ENCODE data around the gene C10orf71.
A peak's percentile ranks its signal among the peaks of the same experiment; 100 is the strongest.

The C10orf71 gene

DNA sequence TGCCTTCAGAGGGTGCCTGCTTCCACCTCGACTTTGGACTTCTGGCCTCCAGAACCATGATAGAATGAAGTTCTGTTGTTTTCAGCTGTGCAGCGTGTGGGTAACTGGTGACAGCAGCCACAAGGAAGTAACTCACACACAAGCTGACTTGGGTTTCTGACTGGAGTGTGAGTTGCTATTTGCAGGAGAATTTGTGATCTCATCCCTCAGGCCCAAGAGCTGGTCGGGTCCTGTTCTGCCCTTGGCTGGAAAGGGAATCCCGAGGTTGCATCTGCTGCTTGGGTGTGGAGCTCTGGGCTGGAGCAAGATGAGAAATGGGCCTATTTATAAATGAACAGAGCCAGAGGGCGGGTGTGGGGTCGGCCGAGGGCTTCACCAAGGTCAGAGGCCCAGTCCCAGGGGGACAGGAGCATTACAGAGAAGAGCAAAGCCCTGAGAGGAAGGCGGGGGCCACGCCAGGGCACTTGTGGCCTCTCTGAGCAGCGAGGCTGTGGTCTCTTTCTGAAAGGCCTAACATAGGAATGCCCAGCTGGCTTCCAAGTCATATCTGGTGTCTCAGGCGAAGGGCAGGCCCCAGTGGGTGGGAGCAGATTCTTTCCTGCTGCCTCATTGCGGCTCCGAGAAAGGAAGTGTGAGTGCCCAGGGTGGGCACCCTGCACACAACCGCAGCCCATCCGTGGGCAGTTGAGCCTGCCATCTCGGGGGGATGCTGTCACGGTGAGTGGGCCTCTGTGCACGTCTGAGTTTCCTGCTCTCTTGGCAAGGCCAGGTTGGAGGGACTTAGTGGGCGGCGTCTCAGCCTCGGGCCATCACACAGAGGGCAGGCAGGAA is 26.5 kb upstream of the C10orf71 start:
- peak; percentile 68 for DNase-seq (ENCODE audit: low read depth)

DNA sequence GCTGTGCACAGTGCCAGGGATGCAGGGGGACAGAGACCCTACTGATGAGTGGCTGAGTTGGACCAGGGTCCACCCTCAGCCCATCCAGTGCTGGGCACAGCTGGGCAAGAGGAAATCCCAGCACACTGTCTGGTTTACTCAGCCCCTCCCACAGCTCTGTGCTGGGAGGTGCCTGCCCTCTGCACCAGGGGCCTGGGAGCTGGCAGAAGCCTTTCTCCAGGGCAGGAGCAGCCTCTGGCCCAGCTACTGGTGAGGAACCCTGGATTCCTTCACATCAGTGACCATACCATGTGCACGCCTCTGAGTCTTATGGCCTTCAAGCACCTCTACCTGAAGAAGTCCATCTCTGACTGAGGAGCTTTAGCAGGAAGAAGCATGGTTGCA is 25.9 kb upstream of the C10orf71 start:
- DNase-seq (ENCODE audit: low read depth): no peak

DNA sequence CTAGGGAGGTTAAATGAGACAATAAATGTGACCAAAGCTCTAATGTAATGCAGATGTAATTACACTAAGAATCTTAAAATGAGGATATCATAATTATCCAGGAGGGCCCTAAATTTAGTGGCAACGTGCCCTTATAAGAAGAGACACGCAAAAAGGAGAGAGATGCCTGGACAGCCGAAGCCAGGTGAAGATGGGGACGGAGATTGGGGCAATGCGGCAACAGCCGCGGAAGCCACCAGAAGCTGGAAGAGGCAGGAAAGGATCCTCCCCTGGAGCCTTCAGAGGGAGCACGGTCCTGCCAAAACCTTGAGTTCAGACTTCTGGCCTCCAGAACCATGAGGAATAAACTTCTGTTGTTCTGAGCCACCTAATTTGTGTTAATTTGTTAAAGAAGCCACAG is 25.3 kb upstream of the C10orf71 start:
- DNase-seq (ENCODE audit: low read depth): no peak

DNA sequence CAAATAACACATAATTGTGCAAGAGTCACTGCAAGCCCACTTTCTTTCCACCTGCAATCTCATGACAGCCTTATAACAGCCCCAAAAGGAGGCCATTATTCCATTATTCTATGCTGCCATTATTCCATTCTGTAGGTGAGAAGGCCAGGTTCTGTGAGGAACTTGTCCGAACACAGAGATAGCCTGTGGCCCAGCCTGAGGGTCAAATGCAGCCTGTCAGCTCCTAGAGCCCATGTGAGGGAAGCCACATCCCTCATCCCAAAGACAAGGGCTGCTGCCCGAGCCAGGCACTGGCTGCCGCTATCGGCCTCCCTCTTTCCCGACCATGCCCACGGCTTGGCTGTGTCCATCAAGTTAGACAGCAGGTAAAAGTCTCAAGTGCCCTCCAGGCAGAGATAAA is 24.1 kb upstream of the C10orf71 start:
- DNase-seq (ENCODE audit: low read depth): no peak

DNA sequence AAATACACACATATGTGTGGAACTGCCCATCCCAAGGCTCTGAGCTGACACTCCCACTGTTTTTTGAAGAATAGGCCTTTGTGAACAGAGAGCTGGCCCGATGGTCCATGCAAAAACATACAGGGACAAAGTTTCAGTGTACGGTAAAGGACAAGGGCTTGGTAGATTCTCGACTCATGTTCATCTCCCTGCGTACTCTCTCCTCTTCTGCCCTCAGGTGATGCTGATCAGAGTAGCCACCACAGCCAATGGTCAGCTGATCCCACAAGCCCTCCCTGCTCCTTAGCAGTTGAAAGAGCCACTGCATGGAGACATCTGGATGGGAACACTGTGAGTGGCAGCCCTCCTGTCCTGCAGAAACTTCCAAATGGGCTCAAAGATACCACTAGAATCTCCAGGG is 23.1 kb upstream of the C10orf71 start:
- no peak for DNase-seq (ENCODE audit: low read depth)

DNA sequence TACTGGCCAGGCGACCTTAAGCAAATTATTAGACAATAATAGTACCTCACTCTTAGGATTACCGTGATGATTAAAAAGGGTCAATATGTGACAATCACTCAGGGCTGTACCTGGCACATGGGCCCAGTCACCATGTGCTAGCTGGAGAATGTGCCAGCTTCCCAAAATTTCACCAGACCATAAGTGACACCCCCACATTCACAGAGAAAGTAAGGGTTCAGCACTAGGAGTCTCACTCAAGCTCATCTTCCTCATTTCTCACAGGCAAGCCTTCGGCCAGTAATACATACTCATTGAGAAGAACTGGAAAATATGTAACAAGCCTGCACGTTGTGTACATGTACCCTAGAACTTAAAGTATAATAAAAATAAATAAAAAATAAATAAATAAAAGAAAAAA is 22.4 kb upstream of the C10orf71 start:
- DNase-seq (ENCODE audit: low read depth): no peak

DNA sequence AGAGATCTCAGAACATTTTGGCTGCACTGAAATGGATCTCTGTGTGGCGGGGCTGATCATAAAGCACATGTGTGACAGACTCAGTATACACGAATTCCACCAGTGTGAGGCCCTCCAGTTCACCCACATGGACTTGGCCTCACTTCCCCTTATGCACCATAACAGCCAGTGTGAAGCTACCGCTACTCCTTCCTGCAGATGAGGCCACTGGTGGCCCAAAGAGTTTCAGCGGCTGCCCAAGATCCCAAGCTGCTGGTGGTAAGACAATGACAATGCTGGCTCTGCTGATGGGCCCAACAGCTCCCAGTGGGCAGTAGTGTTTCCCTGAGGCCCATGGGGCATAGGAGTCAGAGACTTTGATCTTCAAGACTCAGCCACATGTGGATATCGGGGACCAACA is 21.0 kb upstream of the C10orf71 start:
- no peak for DNase-seq (ENCODE audit: low read depth)

DNA sequence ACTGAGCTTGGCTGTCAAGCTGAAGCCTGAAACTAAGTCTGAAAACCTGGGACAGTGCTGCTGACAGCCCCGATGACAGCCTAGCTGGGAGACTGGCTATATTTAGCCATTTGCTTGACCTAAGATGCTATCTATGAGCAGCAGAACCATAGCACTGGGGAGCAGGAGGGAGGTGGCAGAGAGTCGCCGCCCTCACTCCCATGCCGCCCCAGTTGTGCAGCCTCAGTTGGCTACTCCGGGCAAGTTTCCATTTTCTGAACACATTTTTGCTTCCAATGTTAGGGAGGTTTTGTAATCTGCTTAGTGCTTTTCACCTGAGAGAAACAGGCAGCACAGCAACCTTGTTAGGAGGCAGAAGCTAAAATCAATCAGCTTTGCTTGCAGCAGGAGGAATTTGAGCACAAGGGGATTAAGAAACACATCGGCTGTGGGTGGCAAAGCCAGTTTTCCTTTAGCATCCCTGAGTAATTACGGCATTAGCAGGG is 20.4 kb upstream of the C10orf71 start:
- DNase-seq (ENCODE audit: low read depth): no peak

DNA sequence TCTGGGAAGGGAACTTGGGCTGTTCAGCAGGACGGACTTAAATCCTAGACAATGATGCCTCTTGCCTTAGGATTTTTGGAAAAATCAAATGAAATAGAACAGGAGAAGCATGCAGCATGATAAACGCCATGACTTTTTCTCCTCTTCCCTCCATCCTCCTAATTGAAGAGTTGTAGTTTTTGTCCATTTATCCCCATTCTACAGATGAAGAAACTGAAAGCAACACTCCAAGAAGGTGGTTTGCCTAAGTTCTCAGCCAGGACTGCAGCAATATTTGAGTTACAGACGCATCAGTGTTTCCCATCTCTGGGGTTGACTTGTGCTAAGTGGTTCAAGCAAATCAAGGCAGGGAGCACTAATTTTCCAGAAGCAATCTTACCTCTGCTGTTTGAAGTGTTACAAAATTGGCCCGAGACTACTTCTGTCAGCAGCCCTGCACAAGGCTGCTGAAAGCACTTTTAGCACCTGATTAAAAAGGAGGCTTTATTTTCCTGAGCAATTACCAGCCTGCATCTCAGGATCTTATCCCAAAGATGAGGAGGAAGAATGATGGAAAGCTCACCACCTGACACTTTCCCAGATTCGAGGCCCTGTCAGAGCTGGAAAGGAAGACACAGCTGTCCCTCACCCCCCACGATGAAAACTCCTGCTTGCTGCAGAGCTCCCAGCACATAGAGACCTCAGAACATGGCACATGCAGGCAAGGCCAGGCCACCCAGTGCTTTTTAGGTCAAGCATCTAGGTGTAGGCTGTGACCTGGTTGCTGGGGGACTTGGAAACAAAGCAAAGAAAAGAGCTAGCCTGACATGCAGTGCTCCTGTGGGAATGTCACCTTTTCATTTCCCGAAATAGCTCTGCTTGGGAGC is 19.7 kb upstream of the C10orf71 start:
- DNase-seq (ENCODE audit: low read depth): no peak

DNA sequence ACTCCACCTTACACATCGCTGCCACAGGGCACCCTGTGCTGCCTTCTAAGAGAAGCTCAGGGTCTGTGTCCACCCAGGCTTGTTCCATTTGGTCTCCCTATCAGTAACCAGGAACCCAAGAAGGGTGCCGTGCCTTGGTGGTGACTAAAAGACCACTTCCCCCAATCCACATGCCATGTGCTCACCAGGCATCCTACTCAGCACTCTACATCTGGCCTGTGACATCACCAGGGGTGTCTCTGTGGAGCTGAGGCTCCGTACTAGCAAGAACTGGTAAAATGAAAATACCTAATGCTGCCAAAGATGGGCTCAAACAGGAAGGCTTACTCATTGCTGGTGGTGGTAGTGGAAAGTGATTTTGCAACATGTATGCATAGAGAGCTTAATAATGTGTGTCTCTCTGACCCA is 19.0 kb upstream of the C10orf71 start:
- no peak for DNase-seq (ENCODE audit: low read depth)

DNA sequence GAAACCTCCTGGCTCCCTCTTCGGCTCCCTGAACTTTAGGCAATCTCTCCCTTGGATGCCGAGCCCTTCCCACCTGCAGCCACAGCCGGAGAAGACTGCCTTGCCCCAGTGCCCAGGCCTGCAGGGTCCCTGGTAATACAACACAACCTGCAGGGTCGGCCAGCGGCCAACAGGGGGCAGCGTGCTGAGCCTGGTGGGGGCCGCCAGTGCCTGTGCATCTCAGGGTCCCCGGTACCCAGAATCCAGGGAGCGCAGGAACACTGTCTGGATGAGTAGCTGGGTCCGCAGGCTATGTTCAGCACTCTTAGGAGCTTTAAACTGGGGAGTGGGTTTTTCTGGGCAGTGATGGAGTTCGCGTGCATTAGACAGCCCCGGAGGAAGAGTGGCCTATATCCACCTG is 17.5 kb upstream of the C10orf71 start:
- no peak for DNase-seq (ENCODE audit: low read depth)

DNA sequence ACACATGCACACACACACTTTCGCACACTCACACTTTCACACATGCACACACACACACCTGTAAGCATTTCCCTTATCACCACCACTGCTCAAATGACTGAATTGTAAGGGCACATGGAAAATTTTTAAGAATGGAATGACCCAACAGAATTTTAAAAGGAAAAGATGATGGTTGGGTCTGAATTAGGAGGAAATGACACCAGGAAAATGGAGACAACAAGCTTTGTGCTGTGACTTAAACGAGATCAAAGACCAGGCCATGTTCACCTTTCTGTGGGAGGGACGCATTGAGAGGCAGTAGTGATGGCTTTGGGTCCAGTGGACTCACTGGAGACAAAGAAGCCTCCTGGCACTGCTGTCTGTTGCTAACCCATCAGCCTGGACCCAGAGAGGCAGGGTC is 16.7 kb upstream of the C10orf71 start:
- no peak for DNase-seq (ENCODE audit: low read depth)

DNA sequence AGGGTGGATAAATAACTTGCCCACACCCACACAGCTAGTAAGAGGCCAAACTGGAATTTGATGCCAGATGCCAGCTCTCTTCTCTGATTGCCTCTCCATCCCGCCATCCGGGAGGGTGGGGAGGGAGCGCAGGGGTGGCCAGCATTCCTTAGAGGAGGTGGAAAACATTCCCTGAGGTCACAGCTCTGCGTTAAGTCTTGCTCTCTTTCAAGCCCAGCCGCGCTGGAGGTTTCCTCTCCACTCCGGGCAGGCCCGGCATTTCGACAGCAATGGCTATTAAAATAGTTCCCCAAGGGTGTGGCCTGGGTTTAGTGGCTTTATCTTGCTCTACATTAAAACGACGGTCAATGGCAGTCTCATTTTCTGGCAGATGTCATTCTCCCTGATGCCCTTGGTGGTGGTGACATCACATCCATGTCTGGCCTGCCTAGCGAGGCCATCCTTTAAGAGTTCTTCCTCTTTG is 16.1 kb upstream of the C10orf71 start:
- no peak for DNase-seq (ENCODE audit: low read depth)

DNA sequence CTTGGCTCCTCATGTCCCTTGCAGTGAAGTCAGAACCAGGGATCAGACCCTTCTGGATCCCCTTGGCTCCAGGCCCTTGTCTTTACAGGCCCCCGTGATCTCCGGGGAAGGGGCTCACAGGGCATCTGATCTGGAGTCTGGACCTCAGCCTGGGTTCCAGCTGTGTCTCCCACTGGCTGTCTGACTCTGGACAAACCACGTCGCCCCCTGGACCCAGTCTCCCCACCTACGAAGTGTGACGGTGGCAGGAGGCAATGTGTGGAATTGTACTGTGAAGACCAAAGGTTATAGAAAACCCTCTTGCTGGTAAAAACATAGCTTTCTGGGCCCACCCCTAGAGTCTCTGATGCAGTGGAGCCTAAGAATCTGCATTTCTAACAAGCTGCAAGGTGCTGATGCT is 15.5 kb upstream of the C10orf71 start:
- DNase-seq (ENCODE audit: low read depth): no peak

DNA sequence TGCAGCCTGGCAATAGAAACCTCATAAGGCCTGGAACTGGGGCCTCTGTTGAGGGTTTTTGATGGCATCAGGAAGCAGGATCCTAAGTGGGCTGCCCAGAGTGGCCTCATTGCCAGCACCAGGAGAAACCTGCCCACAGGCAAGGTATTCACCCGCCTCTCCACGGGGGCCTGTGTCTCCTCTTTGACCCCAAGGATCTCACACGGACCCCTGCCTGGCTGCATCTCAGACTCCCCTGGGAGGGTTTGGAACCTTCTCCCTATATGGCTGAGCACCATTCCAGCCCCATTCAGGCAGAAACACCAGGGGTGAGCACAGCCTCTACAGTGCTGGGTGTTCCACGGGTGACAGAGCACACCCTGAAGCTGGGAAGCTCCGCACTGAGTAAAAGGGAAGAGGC is 14.6 kb upstream of the C10orf71 start:
- no peak for DNase-seq (ENCODE audit: low read depth)

DNA sequence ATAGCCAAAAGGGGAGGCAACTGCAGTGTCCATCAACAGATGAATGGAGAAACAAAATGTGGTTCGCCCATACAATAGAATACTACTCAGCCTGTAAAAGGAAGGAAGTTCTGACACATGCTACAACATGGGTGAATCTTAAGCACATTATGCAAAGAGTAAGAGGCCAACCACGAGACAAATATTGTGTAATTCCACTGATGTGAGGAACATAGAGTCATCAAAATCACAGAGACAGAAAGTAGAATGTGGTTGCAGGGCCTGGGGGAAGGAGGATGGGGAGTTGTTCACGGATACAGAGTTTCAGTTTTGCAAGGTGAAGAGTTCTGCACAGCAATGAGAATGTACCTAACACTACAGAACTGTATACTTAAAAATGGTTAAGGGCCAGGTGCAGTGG is 13.7 kb upstream of the C10orf71 start:
- no peak for DNase-seq (ENCODE audit: low read depth)

DNA sequence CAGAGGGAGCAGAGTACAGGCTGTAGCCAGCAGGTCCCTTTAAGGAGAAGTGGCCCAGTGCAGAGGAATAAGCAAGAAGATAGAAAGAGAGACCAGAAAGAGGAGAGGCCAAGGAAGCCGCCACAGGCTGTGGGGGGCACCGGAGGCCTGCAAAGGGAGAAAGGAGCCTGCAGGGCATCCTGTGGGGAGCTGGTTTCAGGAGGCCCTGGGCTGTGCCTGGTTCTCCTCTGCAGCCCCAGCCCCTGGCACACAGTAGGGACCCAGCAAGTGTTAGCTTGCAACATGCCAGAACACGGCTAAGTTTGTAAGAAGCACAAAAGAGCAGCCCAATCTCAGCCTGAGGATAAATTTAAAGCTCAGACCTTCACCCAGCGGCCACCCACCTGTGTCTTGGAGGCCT is 12.3 kb upstream of the C10orf71 start:
- DNase-seq (ENCODE audit: low read depth): no peak

DNA sequence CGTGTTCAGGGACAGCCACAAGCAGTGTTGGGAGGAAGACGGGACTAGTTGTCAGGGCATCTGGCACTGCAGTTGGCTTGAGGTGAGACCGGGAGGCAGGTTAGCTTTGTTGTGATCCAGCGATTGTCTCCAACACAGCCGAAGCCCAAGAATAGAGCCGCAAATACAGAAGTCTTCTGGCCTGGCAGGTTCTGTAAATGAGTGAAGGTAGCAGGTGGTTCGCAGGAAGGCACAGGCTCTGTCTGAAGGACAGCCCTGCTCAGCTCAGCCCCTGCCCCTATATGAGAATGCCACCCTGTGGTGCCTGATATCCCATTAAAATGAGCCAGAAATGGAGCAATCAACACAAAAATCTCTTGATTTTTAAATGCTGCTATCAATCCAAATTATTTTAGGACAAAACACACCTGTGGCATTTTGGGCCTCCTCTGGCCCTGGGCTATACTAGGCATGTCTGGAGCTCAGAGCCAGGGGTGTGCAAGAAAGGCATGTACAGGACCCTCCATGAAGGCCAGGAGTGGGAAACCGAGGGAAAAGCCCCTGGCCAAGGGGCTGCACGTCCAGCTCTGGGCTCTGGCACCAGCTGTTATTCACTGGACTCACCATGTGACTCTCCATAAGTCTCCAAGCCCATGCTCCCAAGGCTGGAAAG is 11.2 kb upstream of the C10orf71 start:
- DNase-seq (ENCODE audit: low read depth): no peak

DNA sequence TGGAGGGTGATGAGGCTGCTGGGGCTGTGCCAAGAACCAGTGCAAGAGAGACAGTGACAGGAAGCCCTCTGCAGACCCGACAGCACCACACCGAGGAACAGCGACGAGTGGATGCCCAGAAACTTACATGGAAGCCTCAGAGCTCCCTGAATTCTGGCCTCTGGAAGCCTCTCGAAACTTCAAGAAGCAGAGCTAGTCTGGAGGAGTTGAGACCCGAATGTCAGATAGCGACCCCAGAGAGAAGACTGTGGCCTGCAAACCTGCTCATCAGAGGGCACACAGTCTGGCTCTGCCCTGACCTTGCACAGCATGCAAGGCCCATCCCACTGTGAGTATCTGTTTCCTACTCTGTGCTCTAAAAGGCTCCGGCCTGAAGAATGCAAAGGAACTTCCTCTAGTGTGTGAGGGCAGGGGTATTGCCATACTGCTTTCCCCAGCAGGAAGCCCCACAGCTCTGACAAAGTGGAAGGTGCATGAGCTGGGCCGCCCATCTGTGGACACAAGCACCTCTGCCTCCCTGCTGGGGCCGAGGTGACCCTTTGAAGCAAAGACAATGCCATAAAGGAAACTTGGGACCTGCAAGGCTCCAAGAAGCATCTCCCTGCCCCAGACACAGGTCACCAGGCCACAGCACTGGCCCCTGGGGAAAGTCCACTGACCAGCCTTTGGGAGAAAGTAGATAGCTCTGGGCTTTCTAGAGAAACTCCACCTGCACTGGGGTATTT is 10.5 kb upstream of the C10orf71 start:
- no peak for DNase-seq (ENCODE audit: low read depth)

DNA sequence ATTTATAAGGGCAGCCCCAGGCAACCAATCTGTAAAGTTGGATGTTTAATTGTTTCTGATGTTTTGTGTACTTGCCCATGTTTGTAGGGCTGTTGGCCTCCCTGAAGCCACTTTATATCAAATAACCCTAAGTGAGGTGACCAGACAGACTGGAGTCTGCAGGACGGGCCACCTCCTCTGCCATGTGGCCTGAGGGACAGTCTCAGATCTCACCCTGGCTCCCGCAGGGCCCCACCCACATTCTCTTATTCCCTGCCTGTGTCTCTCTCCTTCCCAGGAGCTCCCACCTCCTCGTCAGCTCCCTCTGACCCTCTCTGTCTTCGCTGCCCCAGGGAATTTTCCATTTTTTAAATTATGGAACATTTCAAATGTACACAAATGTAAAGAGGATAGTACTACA is 9.5 kb upstream of the C10orf71 start:
- no peak for DNase-seq (ENCODE audit: low read depth)

DNA sequence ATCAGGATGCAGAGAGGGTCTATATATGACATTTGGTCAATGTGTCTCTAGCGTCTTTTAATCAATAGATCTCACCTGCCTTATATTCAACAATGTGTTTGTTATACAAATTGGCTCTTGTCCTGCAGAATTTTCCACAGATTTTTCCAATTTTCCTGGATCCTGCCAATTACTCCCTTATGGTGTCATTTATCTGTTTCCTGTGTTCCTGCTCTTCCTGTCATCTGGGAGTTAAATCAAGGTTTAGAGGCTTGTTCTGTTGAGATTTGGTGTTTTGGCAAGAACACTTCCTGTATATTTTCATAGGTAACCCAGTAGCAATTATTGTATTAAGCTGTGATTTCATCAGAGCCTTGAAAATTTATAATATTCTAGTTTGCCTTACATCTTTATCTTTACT is 8.8 kb upstream of the C10orf71 start:
- DNase-seq (ENCODE audit: low read depth): no peak

DNA sequence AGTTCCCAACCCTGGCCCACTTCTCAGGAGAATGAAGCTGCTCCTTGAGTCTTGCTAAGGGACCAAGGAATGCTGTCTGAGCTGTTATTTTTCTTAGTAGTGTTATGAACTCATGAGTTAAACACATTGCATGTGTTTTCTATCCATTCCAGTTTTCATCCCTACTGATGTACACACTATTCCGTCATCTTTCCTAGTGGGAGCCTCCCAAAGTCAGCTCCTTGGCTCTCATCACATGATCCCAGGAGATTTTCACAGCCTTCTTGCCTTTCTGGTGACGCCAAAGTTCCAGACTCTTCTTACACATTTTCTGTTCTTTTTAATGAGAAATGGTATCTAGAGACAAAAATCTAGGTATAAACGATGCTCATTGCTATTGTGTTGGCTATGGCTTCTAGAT is 8.4 kb upstream of the C10orf71 start:
- no peak for DNase-seq (ENCODE audit: low read depth)
